Large intestine (tissue), 3 donors: Measurements from ENCODE around the gene PPM1M. TPM values are rescaled to one million over a fixed set of nuclear protein-coding genes. Genes with fewer than 3 reads are reported as not detected.
A peak's percentile ranks its signal among the peaks of the same experiment; 100 is the strongest.
"Not testable (repeated sequence)": the region's sequence is repeated elsewhere in the genome, so short reads cannot be mapped to it uniquely, and the experiment has no call there.

Experiments
- DNase-seq, 2 donors: peaks; one replicate each; pipeline versions ENCODE4 v3.0.0 to v3.0.0-alpha.2; 2013
- H3K27ac ChIP-seq: one replicate; pipeline ENCODE4 v1.5.1; 2013; ENCODE audit warnings: low read length
- H3K27me3 ChIP-seq: 2 replicates; pipeline ENCODE4 v1.6.1; 2013; ENCODE audit warnings: low read length; ENCODE audit not compliant: control insufficient read depth, insufficient read depth
- H3K36me3 ChIP-seq: 2 replicates; pipeline ENCODE4 v1.6.1; 2013; ENCODE audit warnings: low read length; ENCODE audit not compliant: control insufficient read depth, insufficient read depth
- H3K4me1 ChIP-seq: one replicate; pipeline ENCODE4 v1.6.1; 2013; ENCODE audit warnings: low read length; ENCODE audit not compliant: control insufficient read depth, insufficient read depth
- H3K4me3 ChIP-seq: one replicate; pipeline ENCODE4 v1.5.1; 2013; ENCODE audit warnings: low read length
- H3K9me3 ChIP-seq: one replicate; pipeline ENCODE4 v1.6.1; 2013; ENCODE audit warnings: mild to moderate bottlenecking, low read depth, low read length, moderate library complexity; ENCODE audit not compliant: control insufficient read depth
- WGBS: methylation state at CpG from one replicate; pipeline ENCODE4 v1.1.5; 2013; ENCODE audit warnings: low lambda C conversion rate; ENCODE audit not compliant: insufficient coverage; 5-methylcytosine and 5-hydroxymethylcytosine counted together
- polyA plus RNA-seq: library from polyadenylated mRNA; unstranded; fragments of 120-200 nt; gene quantifications from one replicate; pipeline ENCODE4 v1.2.1, GENCODE V29; 2013

Gene PPM1M
- polyA plus RNA-seq, 1 donor: 11.0 TPM

DNA sequence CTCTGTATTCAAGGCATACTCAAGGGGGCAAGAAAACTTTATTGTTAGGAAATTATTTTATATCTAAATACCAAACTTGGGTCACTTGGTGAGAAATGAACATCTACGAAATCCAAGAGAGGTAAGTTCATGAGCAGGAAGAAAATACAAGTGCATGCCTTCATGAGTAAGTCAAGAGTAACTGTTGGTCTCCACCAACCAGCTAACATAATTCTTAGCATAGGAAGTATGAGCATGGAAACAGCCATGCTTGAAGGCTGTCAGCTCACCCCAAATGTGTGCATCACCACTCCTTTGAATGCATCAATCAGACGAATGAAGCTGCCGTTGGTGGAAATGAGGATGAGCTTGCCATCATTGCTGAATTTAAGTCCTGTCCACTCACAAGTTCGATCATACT is 13.9 kb downstream of the PPM1M start:
- Histone ChIP-seq H3K36me3 (peaks cover 88% of the 10 kb centered on the region), H3K27ac (no peak overlapping the region), H3K27me3 (no peaks in the 10 kb centered on the region), H3K4me1 (peaks cover 12% of the 10 kb centered on the region), H3K9me3 (no peaks in the 10 kb centered on the region), H3K4me3 (no peak overlapping the region)
- DNase-seq: no peak
- WGBS: 86% methylated on average over 1 of the region's 4 CpGs

DNA sequence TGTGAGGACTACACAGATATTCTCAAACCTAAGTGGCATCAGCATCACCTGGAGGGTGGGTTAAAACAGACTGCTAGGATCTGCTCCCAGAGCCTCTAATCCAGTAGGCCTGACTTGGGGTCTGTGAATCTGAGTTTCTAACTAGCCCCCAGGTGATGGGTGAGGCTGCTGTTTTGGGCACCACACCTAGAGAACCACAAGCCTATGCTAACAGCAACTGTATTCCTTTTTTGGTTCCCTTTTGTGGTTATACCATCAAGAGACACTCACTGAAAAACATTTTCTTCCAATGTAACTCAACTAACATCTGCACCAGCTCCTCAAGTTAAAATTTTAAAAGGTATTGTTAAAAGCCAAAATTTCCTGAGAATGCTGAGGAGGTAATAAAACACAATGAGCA is 16.9 kb downstream of the PPM1M start:
- Histone ChIP-seq H3K27me3 (no peaks in the 10 kb centered on the region), H3K4me3 (no peak overlapping the region), H3K36me3 (peaks cover 87% of the 10 kb centered on the region), H3K4me1 (peaks cover 12% of the 10 kb centered on the region), H3K9me3 (no peaks in the 10 kb centered on the region), H3K27ac (no peak overlapping the region)
- DNase-seq: no peak

DNA sequence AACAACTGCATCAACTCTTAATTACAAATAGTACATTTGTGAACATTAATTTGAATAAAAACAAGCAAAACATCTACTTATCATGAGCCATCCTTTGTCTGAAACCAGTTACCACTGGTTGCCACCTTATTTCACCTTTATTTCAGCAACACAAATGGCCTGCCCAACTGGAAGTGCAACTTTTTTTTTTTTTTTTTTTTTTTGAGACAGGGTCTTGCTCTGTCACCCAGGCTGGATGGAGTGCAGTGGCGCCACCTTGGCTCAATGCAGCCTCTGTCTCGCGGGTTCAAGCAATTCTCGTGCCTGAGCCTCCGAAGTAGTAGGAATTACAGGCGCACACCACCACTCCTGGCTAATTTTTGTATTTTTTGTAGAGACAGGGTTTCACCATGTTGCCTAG is 19.8 kb downstream of the PPM1M start:
- H3K27me3 ChIP-seq: no peaks in the 10 kb centered on the region
- no peaks in the 10 kb centered on the region for H3K9me3 ChIP-seq
- no peak overlapping the region for H3K27ac ChIP-seq
- WGBS: no CpG with 5 or more reads among the region's 6 CpGs
- H3K4me1 ChIP-seq: no peaks in the 10 kb centered on the region
- peaks cover 76% of the 10 kb centered on the region for H3K36me3 ChIP-seq
- no peak for DNase-seq
- no peak overlapping the region for H3K4me3 ChIP-seq

- no peak overlapping the region for H3K27ac ChIP-seq
- H3K27me3 ChIP-seq: no peaks in the 10 kb centered on the region
- peaks cover 65% of the 10 kb centered on the region for H3K36me3 ChIP-seq
- H3K4me1 ChIP-seq: peaks cover 3% of the 10 kb centered on the region
- no CpG with 5 or more reads among the region's 7 CpGs for WGBS
- no peaks in the 10 kb centered on the region for H3K9me3 ChIP-seq
- H3K4me3 ChIP-seq: no peak overlapping the region
- no peak for DNase-seq
Measured at GRCh38 chr3:52268036-52268435, 22.5 kb downstream of the PPM1M start.

- no peak for DNase-seq
- Histone ChIP-seq H3K4me3 (no peak overlapping the region), H3K27me3 (no peaks in the 10 kb centered on the region), H3K4me1 (peaks cover 3% of the 10 kb centered on the region), H3K36me3 (peaks cover 52% of the 10 kb centered on the region), H3K27ac (no peak overlapping the region), H3K9me3 (no peaks in the 10 kb centered on the region)
- 73% methylated on average over 2 of the region's 3 CpGs for WGBS
Measured at GRCh38 chr3:52269776-52270175, 24.2 kb downstream of the PPM1M start.

- peak in 1 of 2 donors; percentile 19 for DNase-seq
- peaks cover 3% of the 10 kb centered on the region for H3K4me1 ChIP-seq
- H3K9me3 ChIP-seq: no peaks in the 10 kb centered on the region
- H3K4me3 ChIP-seq: no peak overlapping the region
- peaks cover 49% of the 10 kb centered on the region for H3K36me3 ChIP-seq
- no CpG with 5 or more reads among the region's 9 CpGs for WGBS
- no peaks in the 10 kb centered on the region for H3K27me3 ChIP-seq
- H3K27ac ChIP-seq: no peak overlapping the region
Measured at GRCh38 chr3:52270252-52270754, 24.7 kb downstream of the PPM1M start.

GRCh38 chr3:52272172-52272571 is 26.6 kb downstream of the PPM1M start:
- not testable (repeated sequence) for H3K4me1 ChIP-seq, H3K9me3 ChIP-seq, H3K4me3 ChIP-seq, H3K27ac ChIP-seq, DNase-seq, H3K27me3 ChIP-seq
- H3K36me3 ChIP-seq: peaks cover 36% of the 10 kb centered on the region
- 90% methylated on average over 3 of the region's 9 CpGs for WGBS

DNA sequence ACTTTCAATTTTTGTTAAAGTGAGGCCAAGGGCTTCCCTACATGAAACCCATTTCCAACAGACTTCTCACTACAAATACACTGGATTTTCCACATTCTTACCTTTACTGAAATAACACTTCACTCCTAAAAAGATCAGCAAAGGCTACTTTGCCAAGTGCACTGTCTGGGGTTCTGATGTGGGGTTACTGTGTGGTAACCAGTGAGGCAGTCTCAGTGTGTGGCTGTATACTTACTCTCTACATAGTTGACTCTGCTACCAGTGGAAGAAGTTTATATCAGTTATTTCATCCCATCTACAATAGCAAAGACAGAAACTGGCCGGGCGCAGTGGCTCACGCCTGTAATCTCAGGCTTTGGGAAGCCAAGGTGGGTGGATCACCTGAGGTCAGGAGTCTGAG is 27.3 kb downstream of the PPM1M start:
- H3K27ac ChIP-seq: no peak overlapping the region
- H3K4me1 ChIP-seq: peaks cover 7% of the 10 kb centered on the region
- no peak overlapping the region for H3K4me3 ChIP-seq
- H3K36me3 ChIP-seq: peaks cover 30% of the 10 kb centered on the region
- DNase-seq: no peak
- no CpG with 5 or more reads among the region's 3 CpGs for WGBS
- no peaks in the 10 kb centered on the region for H3K27me3 ChIP-seq
- no peaks in the 10 kb centered on the region for H3K9me3 ChIP-seq

GRCh38 chr3:52274781-52275180 is 29.2 kb downstream of the PPM1M start:
- not testable (repeated sequence) for H3K27ac ChIP-seq, H3K4me3 ChIP-seq
- peaks cover 14% of the 10 kb centered on the region for H3K4me1 ChIP-seq

DNA sequence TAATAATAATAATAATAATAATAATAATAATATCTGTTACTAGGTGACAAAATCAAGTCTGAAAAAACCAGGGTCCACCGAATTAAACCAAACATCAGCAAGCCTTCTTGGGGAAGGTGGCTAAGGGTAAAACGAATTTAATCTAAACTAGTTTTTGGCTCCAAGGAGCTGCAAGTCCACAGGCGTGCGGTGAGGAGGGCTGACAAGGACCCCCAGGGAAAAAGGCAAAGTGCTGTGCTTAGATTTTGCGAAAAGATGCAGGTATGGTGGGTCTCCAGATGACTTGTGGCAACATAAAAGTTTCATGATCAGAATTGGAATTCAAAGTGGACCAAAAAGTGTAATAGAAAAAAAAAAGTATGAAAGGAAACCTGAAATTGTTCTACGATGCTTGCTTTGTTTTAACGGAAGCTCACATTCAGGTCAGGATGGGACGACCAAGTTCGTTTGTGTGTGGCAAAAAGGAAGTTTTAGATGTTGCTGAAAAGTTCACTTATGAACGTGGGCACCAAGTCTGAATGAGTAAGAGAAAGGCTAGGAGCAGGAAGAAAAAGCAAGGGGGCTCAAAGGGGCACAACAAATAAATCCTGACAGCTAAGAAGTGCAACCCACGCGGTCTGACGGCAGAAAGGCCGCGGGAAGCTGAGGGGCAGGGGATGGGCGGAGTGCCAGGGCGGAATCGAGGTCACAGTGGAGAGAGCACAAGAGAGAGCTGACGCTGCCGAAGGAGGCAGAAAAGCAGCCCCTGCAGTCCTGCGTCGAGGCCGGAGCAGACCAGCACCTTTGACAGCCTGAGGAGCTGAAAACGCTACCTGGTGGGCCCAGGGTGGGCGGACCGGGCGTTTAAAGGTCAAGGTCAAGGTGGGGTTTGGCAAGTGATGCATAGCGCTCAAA is 31.8 kb downstream of the PPM1M start:
- DNase-seq: peak; percentile 61 to 74
- Histone ChIP-seq H3K9me3 (no peaks in the 10 kb centered on the region), H3K27me3 (no peaks in the 10 kb centered on the region), H3K27ac (peak overlapping the region; percentile 96), H3K4me3 (peak overlapping the region; percentile 93), H3K36me3 (peaks cover 10% of the 10 kb centered on the region), H3K4me1 (peaks cover 26% of the 10 kb centered on the region)
- WGBS: 0% methylated on average over 7 of the region's 28 CpGs

More at GRCh38 chr3:52274781-52275180, 29.2 kb downstream of the PPM1M start:
- WGBS: no CpG with 5 or more reads among the region's 18 CpGs
- not testable (repeated sequence) for DNase-seq, H3K9me3 ChIP-seq, H3K27me3 ChIP-seq
- peaks cover 15% of the 10 kb centered on the region for H3K36me3 ChIP-seq
